Measurements from ENCODE around the gene MAPK8IP1. TPM values are rescaled to one million over a fixed set of nuclear protein-coding genes. Genes with fewer than 3 reads are reported as not detected.

MAPK8IP1 gene
- total RNA-seq, 4 donors from 2014 or later = 1.9 to 11.1 (median 2.6) TPM

DNA sequence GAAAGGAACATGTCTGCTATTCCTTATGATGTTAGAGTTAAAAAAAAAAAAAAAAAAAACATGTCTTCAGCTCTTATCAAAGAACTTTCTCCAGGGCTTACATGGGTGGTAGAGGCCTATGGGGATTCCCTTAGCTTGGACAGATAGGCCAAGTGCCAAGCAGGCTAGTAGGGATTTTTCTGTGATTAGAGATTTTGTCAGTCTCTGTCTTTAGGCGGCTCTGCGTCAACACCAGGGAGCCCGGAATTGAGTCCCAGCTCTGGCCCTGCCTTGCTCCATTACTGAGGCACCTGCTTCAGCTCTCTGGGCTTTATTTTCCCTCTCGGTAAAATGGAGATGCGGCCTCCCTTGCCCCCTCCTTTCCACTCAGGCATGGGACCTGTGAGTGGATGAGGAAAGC, 25.1 kb upstream of the MAPK8IP1 start:
- intact Hi-C loops (cut with DNase I; ENCODE audit: low total_unique reads) = no loop called here
- H3K27ac ChIP-seq = peak overlapping the region; percentile 76 to 89 (median 83)
- H3K4me3 ChIP-seq = no peak overlapping the region
- peaks cover 0 to 42% (median 22%) of the 10 kb centered on the region in 4 donors for H3K36me3 ChIP-seq
- DNase-seq = no peak
- no peaks in the 10 kb centered on the region for H3K27me3 ChIP-seq
- H3K4me1 ChIP-seq = peaks cover 29 to 54% (median 38%) of the 10 kb centered on the region in 4 donors
- in situ Hi-C loops (cut with MboI; ENCODE audit: low pct_ligation_motif_present in 1 of 4, low pct_unique_long_range_greater_than_20kb in 1 of 4, low sequenced_read_pairs in 3 of 4) = no loop called here
- TF ChIP-seq POLR2A (IDR thresholded peaks at IDR 0.05) (no peak), POLR2AphosphoS5 (IDR thresholded peaks at IDR 0.05) (no peak), EP300 (IDR thresholded peaks at IDR 0.05; ENCODE audit: low read depth) (no peak)
- TF ChIP-seq, protein P1, sequence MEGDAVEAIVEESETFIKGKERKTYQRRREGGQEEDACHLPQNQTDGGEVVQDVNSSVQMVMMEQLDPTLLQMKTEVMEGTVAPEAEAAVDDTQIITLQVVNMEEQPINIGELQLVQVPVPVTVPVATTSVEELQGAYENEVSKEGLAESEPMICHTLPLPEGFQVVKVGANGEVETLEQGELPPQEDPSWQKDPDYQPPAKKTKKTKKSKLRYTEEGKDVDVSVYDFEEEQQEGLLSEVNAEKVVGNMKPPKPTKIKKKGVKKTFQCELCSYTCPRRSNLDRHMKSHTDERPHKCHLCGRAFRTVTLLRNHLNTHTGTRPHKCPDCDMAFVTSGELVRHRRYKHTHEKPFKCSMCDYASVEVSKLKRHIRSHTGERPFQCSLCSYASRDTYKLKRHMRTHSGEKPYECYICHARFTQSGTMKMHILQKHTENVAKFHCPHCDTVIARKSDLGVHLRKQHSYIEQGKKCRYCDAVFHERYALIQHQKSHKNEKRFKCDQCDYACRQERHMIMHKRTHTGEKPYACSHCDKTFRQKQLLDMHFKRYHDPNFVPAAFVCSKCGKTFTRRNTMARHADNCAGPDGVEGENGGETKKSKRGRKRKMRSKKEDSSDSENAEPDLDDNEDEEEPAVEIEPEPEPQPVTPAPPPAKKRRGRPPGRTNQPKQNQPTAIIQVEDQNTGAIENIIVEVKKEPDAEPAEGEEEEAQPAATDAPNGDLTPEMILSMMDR (IDR thresholded peaks at IDR 0.05) = no peak
- H3K9me3 ChIP-seq = no peaks in the 10 kb centered on the region
- 96% methylated on average over 5 of the region's 5 CpGs; no CpG with 5 or more reads in 1 of the 2 donors for WGBS, 2 donors (ENCODE audit: low coverage in 1 of 2)

DNA sequence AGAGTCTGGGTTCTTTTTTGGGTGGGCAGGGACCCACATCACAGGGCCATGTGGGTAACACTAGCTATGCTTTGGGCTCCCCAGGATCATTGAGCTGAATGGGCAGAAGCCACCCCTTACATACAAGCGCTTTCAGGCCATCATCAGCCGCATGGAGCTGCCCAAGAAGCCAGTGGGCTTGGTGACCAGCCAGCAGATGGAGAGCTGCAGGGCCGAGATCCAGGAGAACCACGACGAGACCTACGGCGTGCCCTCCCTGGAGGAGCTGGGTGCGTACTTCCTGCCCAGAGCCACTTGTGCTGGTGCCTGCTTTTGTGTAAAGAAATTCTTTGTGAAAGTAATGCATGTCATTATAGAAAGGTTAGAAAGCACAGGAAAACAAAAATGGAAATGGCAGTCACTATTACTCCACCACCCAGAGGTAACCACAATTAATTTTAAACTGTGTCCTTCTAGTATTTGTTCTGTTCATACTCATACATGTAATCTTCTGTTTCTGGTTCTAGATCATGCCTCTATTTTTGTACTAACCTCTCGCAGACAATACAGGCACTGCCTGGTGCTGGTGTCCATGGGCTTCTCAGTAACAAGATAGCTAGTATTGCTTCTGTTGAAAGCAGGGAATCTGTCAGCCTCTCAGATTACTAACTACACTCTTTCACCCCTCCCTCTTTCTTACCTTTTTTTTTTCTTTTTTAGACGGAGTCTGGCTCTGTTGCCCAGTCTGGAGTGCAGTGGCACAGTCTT, 24.5 kb upstream of the MAPK8IP1 start:
- H3K27ac ChIP-seq = peak overlapping the region; percentile 76 to 89 (median 83)
- 77 to 88% methylated on average over 7 to 10 of the region's 10 CpGs for WGBS, 2 donors (ENCODE audit: low coverage in 1 of 2)
- TF ChIP-seq EP300 (IDR thresholded peaks at IDR 0.05; ENCODE audit: low read depth) (no peak), POLR2AphosphoS5 (IDR thresholded peaks at IDR 0.05) (no peak), POLR2A (IDR thresholded peaks at IDR 0.05) (no peak)
- TF ChIP-seq, protein P1 (IDR thresholded peaks at IDR 0.05) = no peak
- no peaks in the 10 kb centered on the region for H3K27me3 ChIP-seq
- intact Hi-C loops (cut with DNase I; ENCODE audit: low total_unique reads) (no loop called here), in situ Hi-C loops (cut with MboI; ENCODE audit: low pct_ligation_motif_present in 1 of 4, low pct_unique_long_range_greater_than_20kb in 1 of 4, low sequenced_read_pairs in 3 of 4) (no loop called here)
- peaks cover 25 to 48% (median 35%) of the 10 kb centered on the region in 4 donors for H3K4me1 ChIP-seq
- DNase-seq = no peak
- peaks cover 0 to 43% (median 22%) of the 10 kb centered on the region in 4 donors for H3K36me3 ChIP-seq
- H3K9me3 ChIP-seq = no peaks in the 10 kb centered on the region
- H3K4me3 ChIP-seq = no peak overlapping the region

GRCh38 chr11:45864041-45864440, 21.4 kb upstream of the MAPK8IP1 start:
- H3K36me3 ChIP-seq = peaks cover 0 to 62% (median 32%) of the 10 kb centered on the region in 4 donors
- TF ChIP-seq, protein P1 (IDR thresholded peaks at IDR 0.05) = no peak
- TF ChIP-seq POLR2AphosphoS5 (IDR thresholded peaks at IDR 0.05) = no peak
- no peak for TF ChIP-seq POLR2A (IDR thresholded peaks at IDR 0.05)
- no peak for TF ChIP-seq EP300 (IDR thresholded peaks at IDR 0.05; ENCODE audit: low read depth)
- DNase-seq = no peak
- in situ Hi-C loops (cut with MboI; ENCODE audit: low pct_ligation_motif_present in 1 of 4, low pct_unique_long_range_greater_than_20kb in 1 of 4, low sequenced_read_pairs in 3 of 4) = no loop called here
- intact Hi-C loops (cut with DNase I; ENCODE audit: low total_unique reads) = no loop called here
- H3K4me3 ChIP-seq = no peak overlapping the region
- H3K4me1 ChIP-seq = peaks cover 5 to 19% (median 9%) of the 10 kb centered on the region in 4 donors
- no peaks in the 10 kb centered on the region for H3K27me3 ChIP-seq
- no peaks in the 10 kb centered on the region for H3K9me3 ChIP-seq
- H3K27ac ChIP-seq = no peak overlapping the region

GRCh38 chr11:45869551-45869950, 15.9 kb upstream of the MAPK8IP1 start:
- Histone ChIP-seq H3K9me3 (no peaks in the 10 kb centered on the region), H3K27me3 (no peaks in the 10 kb centered on the region), H3K27ac (no peak overlapping the region), H3K36me3 (peaks cover 0 to 74% (median 24%) of the 10 kb centered on the region in 4 donors), H3K4me1 (no peaks in the 10 kb centered on the region), H3K4me3 (no peak overlapping the region)
- in situ Hi-C loops (cut with MboI; ENCODE audit: low pct_ligation_motif_present in 1 of 4, low pct_unique_long_range_greater_than_20kb in 1 of 4, low sequenced_read_pairs in 3 of 4) = no loop called here
- intact Hi-C loops (cut with DNase I; ENCODE audit: low total_unique reads) = no loop called here
- DNase-seq = no peak
- TF ChIP-seq, protein P1 (IDR thresholded peaks at IDR 0.05) = no peak
- TF ChIP-seq POLR2AphosphoS5 (IDR thresholded peaks at IDR 0.05) (no peak), POLR2A (IDR thresholded peaks at IDR 0.05) (no peak), EP300 (IDR thresholded peaks at IDR 0.05; ENCODE audit: low read depth) (no peak)
- WGBS, 2 donors (ENCODE audit: low coverage in 1 of 2) = 93% methylated on average over 12 of the region's 12 CpGs; no CpG with 5 or more reads in 1 of the 2 donors

All from transverse colon (tissue), 4 donors.